NCI-H2227 (cell line): ENCODE measurements around the gene DAPK1.
A peak's percentile ranks its signal among the peaks of the same experiment; 100 is the strongest.

Experiments
- DNase-seq: peaks from one replicate; lab custom pipeline; 2025; ENCODE audit not compliant: unreplicated experiment; lab: John Stamatoyannopoulos, UW

The DAPK1 gene

GRCh38 chr9:87707805-87708506, 210.3 kb downstream of the DAPK1 start:
- DNase-seq, result no peak

GRCh38 chr9:87708546-87708945, 210.9 kb downstream of the DAPK1 start:
- no peak for DNase-seq

GRCh38 chr9:87708986-87709728, 211.5 kb downstream of the DAPK1 start:
- no peak for DNase-seq

GRCh38 chr9:87710443-87710842, 212.8 kb downstream of the DAPK1 start:
- DNase-seq, result no peak

- DNase-seq, result no peak
These were observed 214.5 kb downstream of the DAPK1 start for GRCh38 chr9:87711857-87712800.

- no peak for DNase-seq
These were observed 215.2 kb downstream of the DAPK1 start for GRCh38 chr9:87712801-87713277.

GRCh38 chr9:87713278-87713987, 215.8 kb downstream of the DAPK1 start:
- DNase-seq, result no peak

- DNase-seq, result no peak
These were observed 216.3 kb downstream of the DAPK1 start for GRCh38 chr9:87713988-87714330.

GRCh38 chr9:87714819-87715218, 217.2 kb downstream of the DAPK1 start:
- no peak for DNase-seq

GRCh38 chr9:87716141-87716540, 218.5 kb downstream of the DAPK1 start:
- no peak for DNase-seq

- DNase-seq, result no peak
These were observed 219.8 kb downstream of the DAPK1 start for GRCh38 chr9:87717456-87717855.

GRCh38 chr9:87718231-87718630, 220.6 kb downstream of the DAPK1 start:
- DNase-seq, result no peak

GRCh38 chr9:87718852-87719612, 221.4 kb downstream of the DAPK1 start:
- no peak for DNase-seq

- no peak for DNase-seq
These were observed 222.5 kb downstream of the DAPK1 start for GRCh38 chr9:87720173-87720572.

GRCh38 chr9:87722393-87723088, 224.9 kb downstream of the DAPK1 start:
- DNase-seq, result no peak

GRCh38 chr9:87725356-87725899, 227.8 kb downstream of the DAPK1 start:
- peak; percentile 23 for DNase-seq

- DNase-seq, result peak; percentile 59
These were observed 228.4 kb downstream of the DAPK1 start, which contains the start of gene CTSL for GRCh38 chr9:87725900-87726709. Gene CTSL (plus strand): TSS chr9:87726119. CDS start chr9:87727604, 1,485 bp downstream.

GRCh38 chr9:87729246-87729645, 231.6 kb downstream of the DAPK1 start:
- no peak for DNase-seq
